GM21447 (cell line): ENCODE measurements around the gene MAP3K14.

Source experiments
- ATAC-seq: cut with Tn5 transposase; IDR thresholded peaks from one replicate; pipeline ENCODE4 v1.9.1; 2021; ENCODE audit not compliant: unreplicated experiment

MAP3K14 gene

DNA sequence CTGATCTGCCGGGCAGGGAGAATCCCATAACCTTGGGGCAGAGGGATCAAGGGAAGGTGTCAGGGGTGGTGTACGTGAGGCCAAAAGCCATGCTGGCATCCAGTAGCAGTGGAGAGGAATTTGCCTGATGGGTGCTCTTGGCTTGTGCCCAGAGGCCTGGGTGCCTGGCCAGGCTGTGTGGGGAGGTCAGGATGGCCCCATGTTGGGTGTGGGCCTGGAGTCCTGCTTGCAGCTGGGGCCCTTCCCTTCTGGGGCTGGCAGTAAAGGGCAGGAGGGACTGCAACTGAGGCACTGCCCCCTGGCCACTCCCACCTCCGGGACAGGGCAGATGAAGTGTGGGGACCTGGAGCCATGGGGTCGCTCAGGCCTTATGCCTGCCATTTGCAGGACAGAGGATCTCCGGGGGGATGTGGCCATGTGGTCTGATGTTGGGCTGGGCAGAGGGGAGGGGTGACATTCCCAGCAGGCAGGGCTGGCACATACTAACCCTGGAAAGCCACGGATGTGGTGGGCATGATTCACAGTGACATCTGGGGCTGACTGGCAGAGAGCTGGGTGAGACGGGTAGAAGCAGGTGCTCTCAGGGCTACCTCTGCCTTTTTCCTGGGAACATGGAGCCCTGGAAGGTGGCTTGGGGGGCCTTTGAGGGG lies 91.6 kb downstream of the MAP3K14 start:
- ATAC-seq = no peak

DNA sequence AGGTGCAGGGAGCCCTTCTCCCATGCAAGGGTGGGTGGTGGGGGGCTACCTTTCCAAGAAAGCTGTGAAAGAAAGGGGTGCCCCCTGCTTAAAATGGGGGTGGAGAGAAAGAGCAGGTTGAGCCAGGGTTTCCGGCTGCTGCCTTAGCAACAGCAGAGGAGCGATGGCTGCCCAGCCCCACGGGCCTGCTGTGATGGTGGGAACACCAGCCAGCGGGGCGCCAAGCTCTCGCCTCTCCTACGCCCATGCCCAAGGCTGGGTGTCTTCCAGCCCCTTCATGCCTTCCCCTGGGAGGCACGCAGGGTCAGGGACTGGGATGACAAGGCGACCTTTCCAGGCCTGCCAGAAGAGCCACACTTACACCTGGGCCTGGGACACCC lies 92.2 kb downstream of the MAP3K14 start:
- ATAC-seq = no peak

DNA sequence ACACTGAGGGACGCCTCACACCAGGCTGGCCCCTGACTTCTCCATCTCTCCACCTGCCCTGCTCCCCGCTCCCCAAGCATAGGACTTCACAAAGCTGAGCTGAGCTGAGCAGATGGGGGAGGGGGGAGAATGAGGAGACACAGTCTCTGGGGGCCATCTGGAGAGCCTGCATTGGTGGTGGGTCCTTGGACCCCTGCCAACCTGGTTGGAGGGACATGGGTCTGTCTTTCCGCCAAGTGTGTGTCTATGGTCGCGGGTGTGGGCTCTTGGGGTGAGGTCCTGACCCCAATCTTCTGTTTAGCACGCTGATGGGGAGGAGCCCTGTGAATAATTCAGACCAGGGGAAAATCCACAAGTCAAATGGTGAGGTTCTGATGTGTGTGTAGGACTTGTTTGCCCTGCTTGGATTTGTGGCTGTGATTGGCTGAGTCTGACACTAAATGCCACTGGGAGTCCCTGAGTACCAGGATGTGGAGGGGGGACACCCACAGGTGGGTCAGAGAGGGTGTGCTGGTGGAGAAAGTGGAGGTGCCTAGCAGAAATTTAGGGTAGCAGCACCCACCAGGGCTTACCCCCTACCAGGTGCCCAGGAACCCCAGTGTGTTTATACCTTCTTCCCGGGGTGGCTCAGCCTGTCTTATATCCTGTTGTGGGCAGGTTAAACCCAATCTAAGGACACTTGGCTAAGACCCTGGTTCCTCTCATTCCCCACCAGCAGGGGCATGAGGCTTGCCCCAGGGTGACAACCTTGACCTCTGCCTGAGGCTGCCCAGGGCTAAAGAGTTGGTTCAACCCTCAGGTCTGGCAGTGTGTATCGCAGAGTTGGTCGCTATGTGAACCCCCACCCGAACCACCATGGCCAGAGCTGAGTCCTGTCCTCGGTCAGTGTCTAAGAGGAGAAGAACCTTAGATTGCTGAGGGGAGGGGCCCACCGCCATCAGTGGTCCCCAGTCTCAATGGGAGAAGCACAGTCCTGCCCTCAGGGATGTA lies 93.0 kb downstream of the MAP3K14 start:
- no peak for ATAC-seq

DNA sequence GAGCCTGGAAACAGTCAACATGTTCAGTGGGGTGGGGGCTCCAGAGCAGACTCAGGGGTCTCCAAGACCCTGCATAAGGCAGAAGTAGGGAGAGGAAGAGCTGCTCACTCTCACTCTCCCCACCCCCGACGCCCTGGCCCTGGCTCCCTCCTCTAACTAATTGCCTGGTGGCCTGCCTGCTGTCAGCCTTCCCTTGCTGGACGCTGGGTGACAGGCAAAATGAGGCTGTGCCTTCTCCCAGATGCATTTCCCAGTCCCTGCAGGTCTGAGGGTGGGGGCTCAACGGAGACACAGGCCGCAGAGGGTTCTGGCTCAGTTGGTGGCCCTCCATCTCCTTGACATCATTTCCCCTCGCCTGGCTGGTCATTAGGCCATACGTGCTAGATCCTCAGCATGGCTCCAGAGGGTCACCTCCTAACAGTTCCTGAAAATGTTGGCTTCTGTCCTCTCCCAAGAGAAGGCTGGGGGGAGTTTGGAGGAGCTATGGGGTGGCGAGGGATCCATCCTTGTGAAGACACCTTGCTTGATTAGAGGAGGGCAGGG lies 93.8 kb downstream of the MAP3K14 start:
- no peak for ATAC-seq

- no peak for ATAC-seq
These were observed 94.4 kb downstream of the MAP3K14 start for GRCh38 chr17:45222289-45222995.

DNA sequence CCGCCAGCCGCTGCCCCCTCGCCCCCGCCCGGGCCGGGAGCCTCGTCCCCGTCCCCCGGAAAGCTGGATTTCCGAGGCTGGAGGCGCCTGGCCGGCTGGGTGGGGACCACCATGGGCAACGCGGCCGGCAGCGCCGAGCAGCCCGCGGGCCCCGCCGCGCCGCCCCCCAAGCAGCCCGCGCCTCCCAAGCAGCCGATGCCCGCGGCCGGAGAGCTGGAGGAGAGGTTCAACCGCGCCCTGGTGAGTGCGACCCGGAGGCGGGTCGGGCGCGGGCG lies 94.9 kb downstream of the MAP3K14 start:
- ATAC-seq = no peak

GRCh38 chr17:45221081-45222013 lies 95.5 kb downstream of the MAP3K14 start, which contains the start of gene FMNL1:
Gene FMNL1 (plus strand): TSS chr17:45221885. CDS start chr17:45222125, 240 bp downstream.
- no peak for ATAC-seq

DNA sequence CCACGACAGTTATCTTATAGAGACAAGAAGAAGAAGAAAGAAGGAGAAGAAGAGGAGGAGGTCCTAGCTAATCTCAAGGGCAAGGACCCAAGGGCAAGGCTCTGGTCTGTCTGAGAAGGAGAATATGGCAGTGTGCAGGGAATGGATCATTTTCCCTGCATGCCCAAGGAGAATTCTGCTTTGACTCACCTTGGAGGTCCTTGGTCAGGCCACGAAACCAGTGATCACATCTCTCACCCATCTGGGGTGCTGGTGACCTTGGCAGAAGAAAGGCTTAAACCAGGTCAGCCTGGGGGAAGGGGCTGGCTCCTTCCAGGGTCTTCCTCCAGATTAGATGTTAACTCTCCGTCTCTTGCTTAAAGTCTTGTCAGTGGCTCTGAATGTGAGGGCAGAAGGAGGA lies 96.7 kb downstream of the MAP3K14 start:
- no peak for ATAC-seq

DNA sequence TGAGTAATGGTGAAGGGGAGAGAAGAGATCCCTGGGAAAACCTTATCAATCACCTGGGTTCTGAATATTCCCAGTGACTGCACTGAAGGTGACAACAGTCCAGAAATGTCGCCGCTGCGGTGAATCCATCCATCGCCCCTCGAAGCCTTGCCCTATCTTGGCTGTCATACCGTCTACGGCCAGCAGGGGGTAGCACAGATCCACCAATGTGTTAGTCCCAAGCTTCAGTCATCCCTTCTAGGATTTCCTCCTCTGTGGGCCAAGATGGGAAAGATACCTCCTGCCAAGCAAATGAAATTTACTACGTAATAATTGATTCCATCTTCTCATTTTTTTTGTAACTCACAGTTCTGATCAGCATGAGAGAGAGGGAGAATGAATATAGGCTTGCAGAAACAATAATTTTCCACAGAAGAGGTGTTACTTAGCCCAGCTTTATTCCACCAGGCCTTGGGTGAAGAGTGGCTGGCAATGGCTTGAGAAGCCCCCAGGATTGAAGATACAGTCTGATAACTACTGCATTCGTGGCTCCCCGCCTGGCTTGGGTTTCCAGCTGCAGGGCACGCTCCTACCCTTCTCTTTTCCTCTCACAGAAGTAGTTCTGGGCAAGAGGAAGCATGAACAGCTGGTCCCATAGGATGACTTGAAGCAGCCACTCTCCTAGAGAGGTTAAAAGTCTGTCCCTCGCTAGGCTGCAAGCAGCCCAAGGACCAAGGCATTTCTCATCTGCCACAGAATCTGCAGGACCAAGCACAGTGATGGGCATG lies 97.7 kb downstream of the MAP3K14 start:
- ATAC-seq = no peak
